Measurements from ENCODE around the gene CNTN4.

CNTN4 gene

DNA sequence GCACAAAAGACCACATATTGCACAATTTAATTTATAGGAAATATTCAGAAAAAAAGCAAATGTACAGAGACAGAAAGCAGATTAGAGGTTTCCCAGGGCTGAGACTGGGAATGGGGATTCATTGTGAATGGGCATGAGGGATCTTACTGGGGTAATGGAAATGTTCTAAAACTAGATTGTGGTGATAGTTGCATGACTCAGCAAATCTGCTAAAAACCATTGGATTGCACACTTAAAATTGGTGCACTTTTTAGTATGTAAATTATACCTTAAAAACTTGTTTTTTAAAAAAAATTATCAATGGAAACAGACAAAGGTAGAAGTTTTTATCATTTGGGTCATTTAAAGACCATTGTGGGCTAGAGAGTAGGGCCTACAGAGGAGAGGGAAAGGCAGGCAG, 780.9 kb downstream of the CNTN4 start:
- DNase-seq (ENCODE audit: low read depth) = no peak
- TF ChIP-seq, protein P1, sequence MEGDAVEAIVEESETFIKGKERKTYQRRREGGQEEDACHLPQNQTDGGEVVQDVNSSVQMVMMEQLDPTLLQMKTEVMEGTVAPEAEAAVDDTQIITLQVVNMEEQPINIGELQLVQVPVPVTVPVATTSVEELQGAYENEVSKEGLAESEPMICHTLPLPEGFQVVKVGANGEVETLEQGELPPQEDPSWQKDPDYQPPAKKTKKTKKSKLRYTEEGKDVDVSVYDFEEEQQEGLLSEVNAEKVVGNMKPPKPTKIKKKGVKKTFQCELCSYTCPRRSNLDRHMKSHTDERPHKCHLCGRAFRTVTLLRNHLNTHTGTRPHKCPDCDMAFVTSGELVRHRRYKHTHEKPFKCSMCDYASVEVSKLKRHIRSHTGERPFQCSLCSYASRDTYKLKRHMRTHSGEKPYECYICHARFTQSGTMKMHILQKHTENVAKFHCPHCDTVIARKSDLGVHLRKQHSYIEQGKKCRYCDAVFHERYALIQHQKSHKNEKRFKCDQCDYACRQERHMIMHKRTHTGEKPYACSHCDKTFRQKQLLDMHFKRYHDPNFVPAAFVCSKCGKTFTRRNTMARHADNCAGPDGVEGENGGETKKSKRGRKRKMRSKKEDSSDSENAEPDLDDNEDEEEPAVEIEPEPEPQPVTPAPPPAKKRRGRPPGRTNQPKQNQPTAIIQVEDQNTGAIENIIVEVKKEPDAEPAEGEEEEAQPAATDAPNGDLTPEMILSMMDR (IDR thresholded peaks at IDR 0.05; ENCODE audit: insufficient read depth, low read depth, low read length, missing control alignments) = no peak
- no peak overlapping the region for H3K4me3 ChIP-seq (ENCODE audit: low read depth, low read length)

DNA sequence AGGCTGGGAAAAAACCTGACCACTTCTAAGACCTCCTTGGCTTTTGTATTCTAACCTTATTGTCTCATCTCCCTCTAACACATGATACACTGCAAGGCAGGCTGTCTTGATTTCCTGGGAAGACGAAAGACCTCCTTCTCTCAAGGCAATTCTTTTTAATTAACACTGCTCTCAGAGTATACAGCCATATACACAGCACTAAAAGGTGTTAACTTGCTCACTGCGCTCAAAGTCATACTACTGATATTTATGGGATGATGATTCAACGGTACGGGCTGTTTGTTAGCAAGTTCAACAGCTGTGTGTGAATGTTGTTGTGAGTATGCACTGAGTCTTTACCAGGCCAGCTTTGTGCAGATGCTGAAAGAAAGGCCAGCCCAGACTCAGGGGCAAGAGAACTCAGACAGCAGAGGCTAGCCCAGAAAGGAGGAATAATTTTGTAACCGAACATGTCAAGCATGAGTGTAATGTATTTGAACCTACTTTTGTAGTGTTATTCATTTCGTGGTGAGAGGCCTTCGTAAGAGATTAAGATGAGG, 781.6 kb downstream of the CNTN4 start:
- no peak for DNase-seq (ENCODE audit: low read depth)
- H3K4me3 ChIP-seq (ENCODE audit: low read depth, low read length) = no peak overlapping the region
- TF ChIP-seq, protein P1 (IDR thresholded peaks at IDR 0.05; ENCODE audit: insufficient read depth, low read depth, low read length, missing control alignments) = no peak

DNA sequence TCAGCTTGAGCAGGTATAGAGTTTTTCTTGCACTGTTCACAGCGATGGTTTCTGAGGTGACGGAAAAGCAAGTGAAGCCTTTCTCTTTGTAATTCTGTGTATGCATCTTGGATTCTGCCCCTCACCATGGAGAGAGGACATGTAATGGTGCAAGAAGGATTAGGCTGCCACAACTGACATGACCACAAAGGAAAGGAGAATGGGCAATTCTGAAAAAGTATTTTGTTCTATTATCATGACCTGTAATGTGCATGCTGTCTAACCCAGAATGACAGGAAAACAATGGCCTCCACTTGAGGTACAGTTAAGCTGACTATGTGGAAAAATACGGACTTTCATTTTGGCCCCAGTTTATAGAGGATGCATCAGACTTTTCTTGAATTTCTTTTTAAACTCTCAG, 784.6 kb downstream of the CNTN4 start:
- TF ChIP-seq, protein P1 (IDR thresholded peaks at IDR 0.05; ENCODE audit: insufficient read depth, low read depth, low read length, missing control alignments) = no peak
- no peak for DNase-seq (ENCODE audit: low read depth)
- H3K4me3 ChIP-seq (ENCODE audit: low read depth, low read length) = no peak overlapping the region

DNA sequence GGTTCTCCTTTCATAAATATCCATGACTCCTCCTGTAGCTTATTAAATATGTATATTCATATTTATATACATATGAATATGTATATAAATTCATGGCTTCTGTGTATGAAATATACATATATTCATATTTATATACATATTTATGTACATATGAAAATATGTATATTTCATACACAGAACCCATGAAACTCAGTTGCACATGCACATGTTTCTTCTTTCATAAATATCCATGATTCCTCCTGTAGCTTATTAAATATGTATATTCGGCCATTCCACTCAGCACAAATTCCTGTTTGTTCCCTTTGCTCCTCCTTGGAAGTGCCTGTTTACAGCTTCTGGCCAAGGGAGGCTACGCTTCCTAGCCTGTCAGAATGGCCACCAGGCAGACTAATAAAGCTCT, 789.9 kb downstream of the CNTN4 start:
- DNase-seq (ENCODE audit: low read depth) = no peak
- TF ChIP-seq, protein P1 (IDR thresholded peaks at IDR 0.05; ENCODE audit: insufficient read depth, low read depth, low read length, missing control alignments) = no peak
- no peak overlapping the region for H3K4me3 ChIP-seq (ENCODE audit: low read depth, low read length)

DNA sequence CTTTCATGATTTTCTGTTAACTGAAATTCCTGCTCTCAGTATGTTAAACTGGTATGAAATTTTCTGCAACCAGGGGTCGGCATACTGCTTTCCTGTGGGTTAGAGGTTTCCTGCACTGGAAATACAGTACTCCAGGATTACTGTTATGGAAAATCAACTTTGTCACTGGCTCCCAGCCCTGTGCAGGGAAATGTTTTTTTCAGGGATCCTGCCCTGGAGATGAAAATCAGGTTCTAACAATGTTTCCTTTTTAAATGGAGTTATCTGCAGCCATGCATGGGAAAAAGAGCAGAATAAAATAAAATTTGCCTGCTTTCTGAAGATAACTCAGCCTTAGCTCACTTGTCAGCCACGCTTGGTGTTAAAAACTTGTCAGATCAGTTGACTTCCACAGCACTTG, 791.1 kb downstream of the CNTN4 start:
- TF ChIP-seq, protein P1 (IDR thresholded peaks at IDR 0.05; ENCODE audit: insufficient read depth, low read depth, low read length, missing control alignments) = no peak
- H3K4me3 ChIP-seq (ENCODE audit: low read depth, low read length) = no peak overlapping the region
- DNase-seq (ENCODE audit: low read depth) = no peak

DNA sequence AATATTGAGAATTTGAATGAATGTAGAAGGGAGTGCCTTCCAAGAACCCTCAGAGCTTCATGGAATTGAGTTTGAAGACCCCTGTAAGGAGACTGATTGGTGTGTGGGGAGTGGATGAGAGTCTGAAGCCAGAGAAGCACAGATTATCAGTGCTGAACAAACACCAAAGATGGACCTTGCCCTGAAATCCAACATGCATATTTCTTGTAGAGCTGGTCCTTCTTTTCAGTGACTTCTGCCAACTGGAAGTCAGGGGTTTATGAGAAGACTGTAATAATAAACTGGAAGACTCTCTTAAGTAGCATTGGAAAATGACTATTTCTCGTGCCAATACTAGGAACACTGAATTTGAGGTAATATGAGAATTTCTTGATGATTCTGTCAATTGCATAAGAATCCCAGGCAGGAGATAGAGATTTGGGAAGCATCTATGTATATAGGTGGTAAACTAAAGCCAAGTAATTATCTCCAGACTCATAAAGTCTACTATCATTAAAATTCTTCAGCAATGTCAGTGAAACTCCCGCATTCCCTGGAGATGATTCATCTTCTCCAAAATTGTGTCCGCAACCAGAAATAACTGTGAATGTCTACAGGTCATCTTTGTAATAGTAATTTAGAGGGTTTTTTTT, 797.8 kb downstream of the CNTN4 start:
- no peak overlapping the region for H3K4me3 ChIP-seq (ENCODE audit: low read depth, low read length)
- DNase-seq (ENCODE audit: low read depth) = no peak
- TF ChIP-seq, protein P1 (IDR thresholded peaks at IDR 0.05; ENCODE audit: insufficient read depth, low read depth, low read length, missing control alignments) = no peak

DNA sequence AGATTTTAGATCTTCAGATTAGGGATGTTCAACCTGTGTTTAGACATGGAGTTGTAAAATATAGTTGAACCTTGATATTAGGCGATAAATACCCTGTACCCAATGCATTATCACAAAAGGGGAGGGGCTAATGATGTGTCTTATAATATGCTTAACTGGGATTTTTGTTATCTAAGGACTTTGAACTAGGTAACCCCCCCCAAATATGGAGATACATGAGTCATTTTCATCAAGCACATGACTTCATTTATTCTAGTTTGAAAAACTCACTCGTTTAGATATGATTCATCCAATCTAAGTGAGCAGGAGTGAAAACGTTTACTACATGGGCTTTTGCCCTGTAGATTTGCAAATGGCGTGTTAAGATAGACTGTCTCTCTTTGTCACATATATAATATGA, 799.2 kb downstream of the CNTN4 start:
- DNase-seq (ENCODE audit: low read depth) = no peak
- no peak overlapping the region for H3K4me3 ChIP-seq (ENCODE audit: low read depth, low read length)
- TF ChIP-seq, protein P1 (IDR thresholded peaks at IDR 0.05; ENCODE audit: insufficient read depth, low read depth, low read length, missing control alignments) = no peak
